Right lung (tissue), 5 donors: ENCODE data around the gene TMUB1. TPM values are rescaled to one million over a fixed set of nuclear protein-coding genes. Genes with fewer than 3 reads are reported as not detected.

Experiments
- DNase-seq, 2 donors: peaks; one replicate each; pipeline ENCODE4 v3.0.0-alpha.2; 2013
- polyA plus RNA-seq, 5 donors: library from polyadenylated mRNA; unstranded; fragments of 120-200 nt; gene quantifications; one replicate each; pipeline versions ENCODE4 v1.2.1 to v1.2.3, GENCODE V29; 2013; ENCODE audit warnings: inconsistent platforms in 1 of 5, low replicate concordance in 1 of 5; ENCODE audit not compliant: insufficient read length in 5 of 5, insufficient read depth in 1 of 5

Gene TMUB1
- polyA plus RNA-seq, 5 donors: 17.8 to 41.3 (median 22.8) TPM

DNA sequence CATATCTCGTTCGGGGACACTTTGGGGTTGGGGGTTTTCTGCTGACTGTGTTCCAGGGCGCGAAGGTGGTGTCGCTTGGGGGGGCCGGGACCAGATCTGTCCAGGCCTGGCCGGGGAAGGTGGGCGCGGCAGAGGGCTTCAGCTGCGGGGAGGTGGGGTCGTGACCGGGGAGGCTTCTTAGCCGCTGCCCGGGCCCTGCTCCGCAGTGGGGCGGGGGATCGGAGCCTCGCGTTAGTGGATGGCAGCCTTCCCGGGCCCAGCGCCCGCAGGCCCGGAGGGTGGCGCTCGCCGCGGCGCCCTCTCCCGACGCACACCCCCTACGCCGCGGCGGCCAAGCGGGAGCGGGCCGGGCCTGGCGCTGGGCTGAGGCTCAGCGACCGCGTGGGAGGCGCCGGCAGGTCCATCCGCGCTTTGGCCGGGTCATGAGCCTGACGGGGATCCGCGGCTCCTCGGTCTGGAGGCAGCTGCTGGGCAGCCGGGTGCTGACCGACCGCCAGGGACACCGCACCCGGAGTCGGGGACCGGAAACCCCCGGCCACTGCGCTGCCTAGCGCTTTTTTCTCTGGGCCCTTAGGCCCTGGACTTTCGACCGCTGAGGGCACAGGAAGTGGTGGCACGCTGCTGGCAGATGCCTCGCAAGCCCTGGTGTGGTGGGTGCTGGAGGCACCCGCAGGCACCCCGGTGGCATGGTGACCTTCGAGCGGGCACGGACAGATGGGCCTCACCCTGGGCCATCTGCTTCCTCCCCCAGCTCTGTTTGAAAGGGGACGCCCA lies 4.1 kb upstream of the TMUB1 start:
- peak; percentile 58 to 61 for DNase-seq

DNA sequence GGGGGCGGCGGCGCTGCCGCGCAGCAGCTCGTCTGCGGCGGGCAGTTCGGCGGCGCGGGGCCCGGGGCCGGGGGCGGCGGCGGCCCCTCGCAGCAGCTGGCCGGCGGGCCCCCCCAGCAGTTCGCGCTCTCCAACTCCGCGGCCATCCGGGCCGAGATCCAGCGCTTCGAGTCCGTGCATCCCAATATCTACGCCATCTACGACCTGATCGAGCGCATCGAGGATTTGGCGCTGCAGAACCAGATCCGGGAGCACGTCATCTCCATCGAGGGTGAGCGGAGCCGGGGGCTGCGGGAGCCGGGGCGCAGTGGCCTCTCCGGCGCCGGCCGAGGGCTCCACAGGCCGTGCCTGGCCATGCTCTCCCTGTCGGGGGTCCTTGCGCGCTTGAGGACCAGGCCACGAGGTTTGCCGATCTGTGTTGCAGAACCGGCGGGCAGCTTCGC lies 3.5 kb upstream of the TMUB1 start:
- DNase-seq: no peak

DNA sequence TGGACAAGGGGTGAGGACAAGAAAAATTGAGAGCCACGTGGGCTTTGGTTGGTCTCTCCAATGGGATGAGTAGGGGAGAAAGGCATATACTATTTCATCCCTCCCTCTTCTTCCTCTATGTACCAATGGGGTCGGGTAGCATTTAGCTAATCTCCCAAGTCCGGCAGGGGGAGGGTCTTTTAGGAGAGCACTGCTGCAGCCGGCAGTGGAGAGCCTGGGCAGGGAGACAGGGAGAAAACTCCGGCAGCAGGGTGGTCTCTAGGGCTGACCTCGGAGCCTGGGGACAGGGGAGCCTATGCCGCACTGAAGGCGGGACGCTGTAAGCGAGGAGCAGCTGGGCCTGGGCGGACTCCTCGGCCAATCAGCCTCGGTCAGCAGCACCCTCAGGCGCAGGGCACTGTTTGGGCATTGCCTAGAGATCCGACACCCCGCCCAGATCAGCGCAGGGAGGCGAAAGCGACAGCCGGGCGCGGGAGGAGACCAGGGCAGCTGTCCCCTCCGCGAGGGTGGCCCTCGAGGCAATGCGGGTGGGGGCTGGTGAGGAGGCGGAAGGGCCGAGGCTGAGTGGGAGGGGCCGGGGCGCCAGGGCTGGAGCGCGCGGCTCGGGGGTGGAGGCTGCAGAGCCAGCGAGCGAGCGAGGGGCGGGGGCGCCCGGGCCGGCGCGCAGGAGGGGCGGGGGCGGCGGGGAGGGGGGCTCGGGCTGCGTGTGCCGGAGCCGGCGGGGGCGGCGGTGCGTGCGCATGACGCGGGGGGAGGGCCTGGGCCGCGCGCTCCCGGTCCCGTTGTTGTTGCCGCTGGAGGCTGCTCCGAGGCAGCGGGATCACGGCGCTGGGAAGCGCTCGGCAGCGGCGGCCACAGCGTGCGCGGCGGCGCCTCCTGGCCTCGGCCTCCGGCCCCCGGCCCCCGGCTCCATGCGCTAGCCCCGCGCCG lies 2.7 kb upstream of the TMUB1 start, which contains the start of gene AGAP3:
Gene AGAP3 (plus strand): TSS at position 785 of the 930 bp plus-strand sequence. CDS start 267 bp downstream, outside the sequence.
- DNase-seq: peak; percentile 79 to 87

DNA sequence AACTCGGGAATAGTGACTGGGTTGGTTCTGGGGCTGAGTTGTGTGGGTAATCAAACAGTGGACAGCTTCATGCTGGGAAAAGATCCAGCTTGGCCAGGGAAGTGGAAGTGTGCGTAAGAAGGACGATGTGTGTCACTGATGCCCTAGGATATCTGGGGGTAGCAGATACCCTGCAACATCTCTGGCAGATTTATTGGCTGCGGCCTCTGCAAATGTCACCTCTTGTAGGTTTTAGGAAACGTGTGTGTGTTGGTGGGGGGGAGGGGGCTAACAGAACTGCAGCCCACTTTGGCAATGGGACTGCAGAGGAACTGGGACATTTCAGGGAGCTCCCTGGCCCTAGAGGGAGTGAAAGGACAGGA lies 2.0 kb upstream of the TMUB1 start:
- no peak for DNase-seq

DNA sequence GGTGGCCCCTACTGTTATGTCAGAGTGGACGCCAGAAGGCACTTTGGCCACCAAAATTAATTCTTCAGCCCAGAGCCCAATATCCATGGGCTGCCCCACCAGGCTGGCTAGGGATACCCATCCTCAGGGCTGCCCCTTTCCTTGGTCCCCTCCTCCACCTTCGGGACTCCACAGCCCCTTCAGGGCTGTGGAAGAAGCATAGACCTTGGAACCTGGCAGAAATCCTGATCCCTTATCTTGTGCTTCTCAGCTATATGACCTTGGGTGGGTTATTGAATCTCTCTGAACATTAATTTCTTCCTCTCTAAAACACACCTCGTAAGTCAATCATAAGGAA lies 499 bp upstream of the TMUB1 start:
- no peak for DNase-seq

DNA sequence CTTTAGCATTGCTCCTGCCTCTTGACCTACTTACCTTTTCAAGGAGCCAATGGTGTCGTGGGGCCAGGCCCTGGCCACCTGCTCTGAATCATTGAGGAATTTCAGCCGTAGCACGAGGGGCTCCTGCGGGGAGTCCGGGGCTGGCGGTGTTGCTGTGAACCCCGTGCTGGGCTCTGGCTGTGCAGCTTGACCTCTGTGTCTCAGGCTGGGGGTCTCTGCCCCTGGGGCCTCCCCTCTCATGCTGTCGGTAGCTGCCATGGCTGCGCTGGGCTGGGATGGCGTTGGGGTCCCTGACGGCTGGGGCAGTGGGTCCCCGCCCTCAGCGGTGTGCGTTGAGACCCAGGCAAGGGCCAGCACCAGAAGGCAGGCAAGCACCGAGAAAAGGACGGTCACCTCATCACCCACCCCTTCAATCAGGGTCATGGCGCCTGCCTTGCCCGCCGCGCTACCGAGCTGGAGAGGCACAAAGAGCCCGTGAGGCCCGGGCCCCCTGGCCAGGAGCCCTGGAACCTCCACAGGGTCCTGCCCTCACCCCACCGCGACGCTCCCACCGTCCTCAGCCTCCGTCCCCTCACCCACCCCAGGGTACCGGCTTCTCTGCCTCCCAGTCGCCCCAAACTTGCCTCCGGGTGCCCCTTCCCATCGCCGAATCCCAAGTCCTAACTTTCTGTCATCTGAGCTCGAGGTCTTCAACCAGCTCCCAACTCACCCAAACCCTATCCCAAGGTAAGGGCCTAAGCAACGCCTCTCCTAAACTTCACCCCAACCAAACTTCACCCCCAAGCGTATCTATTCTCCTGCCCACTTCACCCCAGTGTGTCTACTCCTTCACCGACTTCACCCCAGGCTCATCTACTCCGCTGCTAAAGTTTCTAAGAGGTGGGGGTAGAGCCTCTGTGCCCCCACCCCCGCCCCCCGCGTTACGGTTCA lies 887 bp downstream of the TMUB1 start:
- no peak for DNase-seq

DNA sequence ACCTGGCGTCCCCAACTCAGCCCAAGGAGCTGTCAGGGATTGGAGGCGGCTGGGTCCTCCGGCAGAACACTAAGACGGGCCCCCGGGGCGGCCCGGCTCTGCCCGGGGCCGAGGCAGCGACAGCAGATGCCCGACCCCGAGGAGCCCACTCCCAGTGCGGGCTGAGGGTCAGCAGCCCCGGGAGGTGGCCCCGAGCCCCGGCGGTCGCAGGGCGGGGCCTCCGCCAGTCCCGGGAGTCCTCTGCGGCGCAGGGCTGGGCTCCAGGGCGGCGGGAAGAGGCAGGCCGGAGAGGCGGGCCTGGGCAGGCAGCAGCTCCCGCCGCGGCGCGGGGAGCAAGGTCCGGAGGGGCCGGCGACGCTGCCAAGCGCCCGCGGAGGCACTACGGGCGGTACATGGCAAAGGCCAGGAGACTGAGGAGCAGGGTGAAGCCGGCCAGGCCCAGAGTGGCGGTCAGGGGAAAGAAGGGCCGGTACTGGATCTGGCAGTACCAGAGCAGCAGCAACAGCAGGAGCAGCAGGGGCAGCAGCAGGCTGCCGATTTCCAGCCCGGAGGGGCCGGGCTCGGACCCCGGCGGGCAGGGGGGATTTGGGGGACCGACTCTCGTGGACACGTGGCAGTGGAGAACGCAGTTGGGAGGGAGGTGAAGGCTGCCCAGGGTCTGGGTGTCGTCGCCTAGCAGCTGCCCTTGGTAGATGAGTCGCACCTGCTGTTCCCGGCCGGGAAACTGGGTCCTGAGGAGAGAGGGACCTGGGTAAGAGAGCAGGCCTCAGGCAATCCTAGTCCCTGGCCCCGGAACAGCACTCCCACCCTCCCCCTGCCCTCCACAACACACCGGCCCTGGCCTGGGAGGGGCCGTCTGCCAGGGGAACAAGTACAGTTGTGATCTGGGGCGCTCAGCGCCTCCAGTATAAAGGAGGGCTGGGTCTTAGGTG lies 1.9 kb downstream of the TMUB1 start:
- no peak for DNase-seq

DNA sequence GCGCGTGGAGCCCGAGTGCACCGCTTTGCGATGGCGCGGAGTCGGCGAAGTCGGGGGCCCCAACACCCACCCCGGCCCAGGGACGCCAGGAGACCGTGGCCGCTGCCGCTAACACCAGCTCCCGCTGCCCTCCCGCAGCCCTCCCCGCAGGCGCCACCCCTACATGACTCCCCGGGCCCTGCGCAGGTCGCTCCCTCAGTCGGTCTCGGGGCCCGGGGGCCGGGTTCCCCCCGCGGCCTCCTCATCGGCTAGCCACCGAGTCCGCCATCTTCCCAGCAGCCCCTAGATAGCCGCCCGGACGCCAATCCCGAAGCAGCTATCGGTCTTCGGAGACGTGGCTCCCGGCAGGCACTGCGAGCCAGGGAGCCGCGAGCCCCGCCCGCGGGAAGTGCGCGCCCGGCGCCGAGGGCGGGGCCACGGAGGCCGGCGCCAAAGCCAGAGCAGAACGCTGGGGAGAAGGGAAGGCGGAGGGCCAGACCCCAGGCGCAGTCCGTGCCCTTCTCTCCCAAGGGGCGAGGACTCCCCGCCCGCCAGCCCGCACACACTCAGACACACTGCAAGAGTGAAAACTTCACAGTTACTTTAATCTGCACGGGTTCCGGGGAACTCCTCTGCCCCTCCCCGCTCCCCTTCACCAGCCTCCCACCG lies 2.6 kb downstream of the TMUB1 start, which contains the start of gene FASTK:
Gene FASTK (minus strand): TSS at position 288 of the 648 bp plus-strand sequence. CDS start 43 bp downstream, at position 245.
- DNase-seq: peak; percentile 88 to 90

DNA sequence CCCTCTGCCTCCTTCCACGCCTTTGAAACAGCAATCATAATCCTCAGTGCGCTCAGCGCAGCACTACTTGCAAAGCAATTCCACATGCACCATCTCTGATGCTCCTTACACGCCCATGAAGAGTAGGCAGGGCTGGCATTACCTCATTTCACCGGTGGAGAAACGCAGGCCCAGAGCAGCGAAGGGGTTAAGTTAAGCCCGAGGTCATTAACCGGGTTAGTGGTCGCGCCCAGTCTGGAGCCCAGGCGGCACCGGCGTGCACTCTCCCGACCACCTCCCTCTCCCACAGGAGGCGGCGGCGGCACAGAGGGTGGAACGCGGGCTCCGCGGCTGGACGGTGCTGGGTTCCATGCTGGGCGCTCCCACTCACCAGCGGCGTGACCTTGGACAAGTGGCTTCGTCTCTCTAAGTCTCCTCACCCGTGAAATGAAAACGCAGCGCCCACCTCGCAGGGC lies 3.2 kb downstream of the TMUB1 start:
- no peak for DNase-seq

DNA sequence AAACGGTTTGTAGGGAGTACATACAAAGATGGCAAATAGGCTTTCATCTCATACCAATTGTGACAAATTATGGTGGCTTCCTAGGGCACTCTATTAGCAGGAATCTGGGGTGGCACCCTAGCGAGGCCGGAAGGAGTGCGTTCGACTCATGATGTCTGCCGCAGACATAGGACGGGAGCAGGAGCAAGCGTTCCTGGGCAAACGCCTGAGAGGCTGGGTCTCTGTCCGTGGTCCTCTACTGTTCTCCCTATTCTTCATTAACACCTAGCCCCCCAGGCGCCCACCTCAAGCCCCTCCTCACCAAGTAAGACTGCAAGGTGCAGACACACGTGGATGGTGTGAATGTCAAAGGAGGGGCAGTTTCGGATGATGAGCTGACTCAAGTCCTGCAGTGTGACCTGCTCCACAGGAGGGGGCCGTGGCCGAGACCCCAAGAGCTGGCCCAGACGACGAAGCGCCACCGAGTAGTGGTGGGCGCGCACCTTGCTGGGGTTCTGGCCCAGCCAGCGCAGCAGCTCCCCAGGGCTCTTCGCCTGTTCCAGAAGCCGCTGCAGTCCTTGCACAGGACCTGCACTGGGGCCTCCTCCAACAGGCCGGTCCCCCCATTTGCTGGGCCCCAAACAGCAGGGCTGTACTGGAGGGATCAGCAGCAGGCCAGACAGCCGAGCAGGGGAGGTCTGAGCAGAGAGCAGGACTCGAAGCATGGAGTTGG lies 3.9 kb downstream of the TMUB1 start:
- DNase-seq: no peak

DNA sequence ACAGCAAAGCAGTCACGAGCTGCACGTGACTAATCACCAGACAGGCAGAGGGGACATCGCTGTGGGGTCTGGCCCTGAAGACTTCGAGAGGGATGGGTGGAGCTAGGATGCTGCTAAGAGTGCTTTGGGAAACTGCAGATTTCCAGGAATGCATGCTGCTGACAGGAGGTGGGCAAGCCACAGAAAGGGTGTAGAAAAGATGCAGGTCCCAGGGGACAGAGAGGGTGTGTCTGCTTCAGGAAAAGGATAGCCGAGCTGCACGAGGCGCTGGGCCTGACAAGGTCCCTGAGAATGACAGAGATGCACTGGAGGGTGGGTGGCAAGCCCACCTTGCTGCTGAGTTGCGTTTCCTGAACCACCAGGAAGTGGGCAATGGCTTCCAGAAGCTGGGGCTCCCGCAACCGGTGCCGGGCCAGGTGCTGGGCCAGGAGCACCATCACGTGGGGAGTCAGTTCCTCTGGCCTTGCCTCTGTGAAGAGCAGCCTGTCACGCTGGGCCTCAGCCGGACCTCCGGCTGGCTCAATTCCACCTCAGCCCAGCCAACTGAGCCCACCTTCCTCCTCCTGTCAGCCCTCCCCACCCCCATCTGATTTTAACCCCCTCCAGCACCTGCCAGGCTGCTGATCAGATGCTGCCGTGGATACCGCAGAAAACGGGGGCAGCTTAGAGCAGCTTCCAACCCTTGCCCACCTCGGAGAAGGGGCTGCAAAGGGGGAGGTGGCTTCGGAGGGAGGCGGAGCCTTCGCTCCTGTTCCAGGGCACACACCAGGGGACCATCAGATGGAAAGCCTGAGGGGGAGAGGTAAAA lies 4.9 kb downstream of the TMUB1 start:
- DNase-seq: no peak

DNA sequence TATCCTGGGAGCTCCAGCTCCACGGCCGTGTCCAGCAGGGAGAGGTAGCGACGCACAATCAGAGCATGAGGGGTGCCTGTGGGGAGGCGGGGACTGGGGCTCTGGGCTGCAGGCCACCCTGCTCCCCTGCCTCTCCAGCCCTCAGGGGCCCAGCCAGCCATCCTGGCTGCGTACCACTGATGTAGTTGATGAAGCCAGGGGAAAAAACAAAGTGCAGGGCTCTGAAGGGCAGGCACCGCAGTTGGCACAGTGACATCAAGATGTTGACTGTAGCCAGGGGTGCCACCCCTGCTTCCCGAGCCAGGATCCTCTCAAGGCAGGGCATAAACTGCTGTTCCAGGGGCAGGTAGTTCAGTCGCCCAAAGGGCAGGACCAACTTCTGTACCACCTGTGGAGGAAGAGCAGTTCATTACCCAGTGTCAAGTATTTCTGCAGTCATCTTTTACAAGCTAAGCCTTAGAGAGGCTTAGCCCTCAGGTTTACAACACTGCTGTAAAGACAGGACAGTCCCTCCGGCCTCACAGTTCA lies 5.5 kb downstream of the TMUB1 start:
- DNase-seq: no peak

DNA sequence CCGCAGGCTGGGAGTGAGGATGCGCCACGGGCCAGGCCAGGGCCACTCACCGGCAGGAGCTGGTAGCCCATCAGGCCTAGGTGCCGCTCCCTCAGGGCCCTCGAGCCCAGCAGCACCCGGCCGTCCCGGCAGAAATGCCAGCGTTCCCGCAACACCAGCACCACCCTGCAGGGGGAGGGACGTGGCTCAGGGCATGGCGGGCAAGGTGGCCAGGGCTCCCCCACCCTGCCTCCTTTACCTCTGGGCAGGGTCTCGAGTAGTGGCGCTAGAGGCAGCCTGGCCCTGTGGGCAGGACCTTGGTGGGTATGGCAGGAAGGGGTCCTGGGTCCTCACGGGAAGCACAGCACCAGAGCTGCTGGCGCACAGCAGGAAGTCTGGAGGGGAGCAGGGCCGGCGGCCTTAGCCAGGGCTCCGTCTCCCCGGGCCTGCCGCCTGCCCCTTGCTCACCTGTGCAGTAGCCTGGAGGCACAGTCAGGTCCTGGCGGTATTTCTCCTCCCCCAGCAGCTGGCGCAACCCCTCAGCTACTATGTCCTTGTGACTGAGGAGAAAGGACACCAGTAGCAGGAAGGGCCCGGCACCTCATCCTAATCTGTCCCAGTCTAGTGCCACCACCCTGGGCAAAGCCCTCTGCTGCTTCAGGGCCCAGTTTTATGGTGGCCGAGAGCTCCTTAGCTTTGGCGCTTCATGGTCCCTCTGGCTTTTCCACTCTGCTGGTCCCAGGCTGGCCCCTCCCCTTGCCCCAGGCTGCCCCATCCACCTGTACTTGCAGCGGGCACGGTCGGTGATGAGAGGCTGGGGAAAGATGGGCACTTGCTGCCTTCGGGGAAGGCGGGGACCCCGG lies 6.2 kb downstream of the TMUB1 start:
- no peak for DNase-seq

DNA sequence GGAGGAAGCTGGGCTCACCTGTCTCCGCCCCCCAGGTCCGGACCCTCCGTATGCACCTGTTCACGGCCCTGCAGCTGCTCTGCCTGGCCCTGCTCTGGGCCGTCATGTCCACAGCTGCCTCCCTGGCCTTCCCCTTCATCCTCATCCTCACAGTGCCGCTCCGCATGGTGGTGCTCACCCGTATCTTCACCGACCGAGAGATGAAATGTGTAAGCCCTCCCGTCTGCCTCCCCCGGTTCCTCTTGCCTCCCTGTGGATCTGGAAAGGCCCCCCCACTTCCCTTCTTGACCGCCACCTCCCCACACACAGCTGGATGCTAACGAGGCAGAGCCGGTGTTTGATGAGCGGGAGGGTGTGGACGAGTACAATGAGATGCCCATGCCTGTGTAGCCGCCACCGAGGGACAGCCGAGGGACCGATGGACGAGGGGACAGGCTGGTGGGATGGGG lies 7.3 kb downstream of the TMUB1 start:
- DNase-seq: no peak

DNA sequence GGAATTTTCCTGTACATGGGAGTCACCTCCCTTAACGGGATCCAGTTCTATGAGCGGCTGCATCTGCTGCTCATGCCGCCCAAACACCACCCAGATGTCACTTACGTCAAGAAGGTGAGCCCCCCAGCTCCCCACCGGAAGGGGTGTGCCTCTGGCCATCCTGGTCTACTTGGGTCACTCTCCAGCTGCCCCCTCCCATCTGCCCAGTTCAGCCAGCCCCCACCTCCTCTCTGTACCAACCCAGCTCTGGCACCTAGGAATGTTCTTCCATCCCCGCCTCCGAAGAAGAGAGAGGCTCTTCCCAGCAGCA lies 7.7 kb downstream of the TMUB1 start:
- no peak for DNase-seq

DNA sequence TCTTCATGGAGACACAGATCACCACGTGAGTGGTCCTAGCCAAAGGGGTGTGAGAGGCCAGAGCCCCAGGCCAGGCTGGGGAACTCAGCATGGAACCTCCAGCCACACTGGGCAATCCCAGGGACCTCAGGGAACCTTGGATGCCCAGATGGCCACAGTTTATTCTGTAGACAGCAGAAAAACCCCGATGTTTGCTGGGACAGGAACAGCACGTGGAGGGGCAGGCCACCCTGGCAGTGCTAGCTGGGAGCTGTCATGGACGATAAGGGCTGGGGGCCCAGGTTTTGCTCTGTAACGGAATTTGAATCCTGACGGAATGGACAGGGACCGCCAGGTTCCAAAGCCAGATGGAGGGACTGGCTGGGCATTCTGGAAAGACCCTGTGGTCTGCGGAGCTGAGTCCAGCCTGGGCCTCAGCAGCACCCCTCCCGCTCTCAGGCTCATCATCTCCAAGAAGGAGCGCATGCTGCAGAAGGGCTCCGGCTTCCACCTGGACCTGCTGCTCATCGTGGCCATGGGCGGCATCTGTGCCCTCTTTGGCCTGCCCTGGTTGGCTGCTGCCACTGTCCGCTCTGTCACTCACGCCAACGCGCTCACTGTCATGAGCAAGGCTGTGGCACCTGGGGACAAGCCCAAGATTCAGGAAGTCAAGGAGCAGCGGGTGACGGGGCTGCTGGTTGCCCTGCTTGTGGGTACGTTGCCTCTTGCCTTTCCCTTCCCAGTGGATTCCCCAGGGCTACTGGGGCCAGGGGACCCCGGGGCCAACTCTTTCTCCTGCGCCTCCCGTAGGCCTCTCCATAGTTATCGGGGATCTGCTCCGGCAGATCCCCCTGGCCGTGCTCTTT lies 8.3 kb downstream of the TMUB1 start:
- no peak for DNase-seq
